ENCODE data around the gene TCEA2.

TCEA2 gene

GRCh38 chr20:64030371-64031134, 32.4 kb upstream of the TCEA2 start:
- no peak for TF ChIP-seq CTCF (IDR thresholded peaks at IDR 0.05; ENCODE audit: low read depth, low read length, missing control alignments)
- no peak overlapping the region for H3K4me3 ChIP-seq (ENCODE audit: low read depth, low read length)
- DNase-seq (ENCODE audit: low read depth), result no peak
- in situ Hi-C loops (cut with HindIII; ENCODE audit: low sequenced_read_pairs), result no loop called here

GRCh38 chr20:64031822-64032314, 31.1 kb upstream of the TCEA2 start:
- no peak overlapping the region for H3K4me3 ChIP-seq (ENCODE audit: low read depth, low read length)
- DNase-seq (ENCODE audit: low read depth), result no peak
- no peak for TF ChIP-seq CTCF (IDR thresholded peaks at IDR 0.05; ENCODE audit: low read depth, low read length, missing control alignments)
- in situ Hi-C loops (cut with HindIII; ENCODE audit: low sequenced_read_pairs), result no loop called here

- no peak for TF ChIP-seq CTCF (IDR thresholded peaks at IDR 0.05; ENCODE audit: low read depth, low read length, missing control alignments)
- in situ Hi-C loops (cut with HindIII; ENCODE audit: low sequenced_read_pairs), result no loop called here
- H3K4me3 ChIP-seq (ENCODE audit: low read depth, low read length), result no peak overlapping the region
- no peak for DNase-seq (ENCODE audit: low read depth)
Observed at GRCh38 chr20:64032706-64033624, 30.0 kb upstream of the TCEA2 start.

- no peak overlapping the region for H3K4me3 ChIP-seq (ENCODE audit: low read depth, low read length)
- in situ Hi-C loops (cut with HindIII; ENCODE audit: low sequenced_read_pairs), result no loop called here
- no peak for TF ChIP-seq CTCF (IDR thresholded peaks at IDR 0.05; ENCODE audit: low read depth, low read length, missing control alignments)
- no peak for DNase-seq (ENCODE audit: low read depth)
Observed at GRCh38 chr20:64033981-64034493, 29.0 kb upstream of the TCEA2 start.

- in situ Hi-C loops (cut with HindIII; ENCODE audit: low sequenced_read_pairs), result no loop called here
- DNase-seq (ENCODE audit: low read depth), result no peak
Observed at GRCh38 chr20:64035066-64035932, 27.7 kb upstream of the TCEA2 start.

More at GRCh38 chr20:64035066-64035932, 27.7 kb upstream of the TCEA2 start:
- TF ChIP-seq CTCF (IDR thresholded peaks at IDR 0.05; ENCODE audit: low read depth, low read length, missing control alignments), result no peak
- no peak overlapping the region for H3K4me3 ChIP-seq (ENCODE audit: low read depth, low read length)
